Fibroblast of lung (primary cell): ENCODE measurements around the gene HOXA13.
A peak's percentile ranks its signal among the peaks of the same experiment; 100 is the strongest.

Experiments used
- EZH2 ChIP-seq: IDR thresholded peaks from 2 replicates; pipeline ENCODE4 v1.5.1; 2012; ENCODE audit warnings: low read length, control low read depth, mild to moderate bottlenecking; ENCODE audit errors: missing control alignments
- TF ChIP-seq, protein P1 (sequence below), 2 donors: IDR thresholded peaks in 1 of 2; conservative IDR thresholded peaks in 1 of 2; 1 replicate in 1 of 2; 2 replicates in 1 of 2; pipeline ENCODE4 v1.5.1; 2011 to 2012; ENCODE audit warnings: low read length in 2 of 2, control low read depth in 1 of 2, inconsistent platforms in 1 of 2, low read depth in 1 of 2, mild to moderate bottlenecking in 1 of 2

DNA sequence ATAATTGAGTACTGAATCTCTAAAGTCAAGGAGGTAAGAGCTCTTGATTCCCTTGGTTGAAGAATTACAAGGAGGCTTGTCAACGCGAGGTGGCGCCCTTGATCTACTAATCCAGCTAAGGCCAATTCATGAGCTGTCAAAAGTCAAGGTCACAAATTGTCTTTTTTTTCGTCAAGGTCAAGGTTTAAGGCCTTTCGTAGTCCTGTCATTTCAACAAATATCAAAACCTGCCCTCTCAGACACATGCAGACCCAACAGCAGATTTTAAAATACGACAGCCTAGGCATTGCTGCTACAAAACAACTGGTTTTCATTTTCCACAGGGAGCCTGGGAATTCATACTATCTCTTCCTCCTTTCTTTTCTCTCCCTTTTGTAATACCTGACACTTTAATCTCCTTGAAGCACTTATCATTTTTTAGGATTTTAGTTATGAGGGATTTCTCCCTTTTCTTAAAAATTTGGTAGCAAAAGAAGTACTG, 3.6 kb downstream of the HOXA13 start:
- TF ChIP-seq EZH2 = no peak
- TF ChIP-seq, protein P1, sequence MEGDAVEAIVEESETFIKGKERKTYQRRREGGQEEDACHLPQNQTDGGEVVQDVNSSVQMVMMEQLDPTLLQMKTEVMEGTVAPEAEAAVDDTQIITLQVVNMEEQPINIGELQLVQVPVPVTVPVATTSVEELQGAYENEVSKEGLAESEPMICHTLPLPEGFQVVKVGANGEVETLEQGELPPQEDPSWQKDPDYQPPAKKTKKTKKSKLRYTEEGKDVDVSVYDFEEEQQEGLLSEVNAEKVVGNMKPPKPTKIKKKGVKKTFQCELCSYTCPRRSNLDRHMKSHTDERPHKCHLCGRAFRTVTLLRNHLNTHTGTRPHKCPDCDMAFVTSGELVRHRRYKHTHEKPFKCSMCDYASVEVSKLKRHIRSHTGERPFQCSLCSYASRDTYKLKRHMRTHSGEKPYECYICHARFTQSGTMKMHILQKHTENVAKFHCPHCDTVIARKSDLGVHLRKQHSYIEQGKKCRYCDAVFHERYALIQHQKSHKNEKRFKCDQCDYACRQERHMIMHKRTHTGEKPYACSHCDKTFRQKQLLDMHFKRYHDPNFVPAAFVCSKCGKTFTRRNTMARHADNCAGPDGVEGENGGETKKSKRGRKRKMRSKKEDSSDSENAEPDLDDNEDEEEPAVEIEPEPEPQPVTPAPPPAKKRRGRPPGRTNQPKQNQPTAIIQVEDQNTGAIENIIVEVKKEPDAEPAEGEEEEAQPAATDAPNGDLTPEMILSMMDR (conservative IDR thresholded peaks at IDR 0.05 in 1 of 2, IDR thresholded peaks at IDR 0.05 in 1 of 2; ENCODE audit: low read depth in 1 of 2, low read length in 2 of 2) = peak; percentile 81 to 88
